ENCODE results near the gene CACNA2D4.

Gene CACNA2D4

DNA sequence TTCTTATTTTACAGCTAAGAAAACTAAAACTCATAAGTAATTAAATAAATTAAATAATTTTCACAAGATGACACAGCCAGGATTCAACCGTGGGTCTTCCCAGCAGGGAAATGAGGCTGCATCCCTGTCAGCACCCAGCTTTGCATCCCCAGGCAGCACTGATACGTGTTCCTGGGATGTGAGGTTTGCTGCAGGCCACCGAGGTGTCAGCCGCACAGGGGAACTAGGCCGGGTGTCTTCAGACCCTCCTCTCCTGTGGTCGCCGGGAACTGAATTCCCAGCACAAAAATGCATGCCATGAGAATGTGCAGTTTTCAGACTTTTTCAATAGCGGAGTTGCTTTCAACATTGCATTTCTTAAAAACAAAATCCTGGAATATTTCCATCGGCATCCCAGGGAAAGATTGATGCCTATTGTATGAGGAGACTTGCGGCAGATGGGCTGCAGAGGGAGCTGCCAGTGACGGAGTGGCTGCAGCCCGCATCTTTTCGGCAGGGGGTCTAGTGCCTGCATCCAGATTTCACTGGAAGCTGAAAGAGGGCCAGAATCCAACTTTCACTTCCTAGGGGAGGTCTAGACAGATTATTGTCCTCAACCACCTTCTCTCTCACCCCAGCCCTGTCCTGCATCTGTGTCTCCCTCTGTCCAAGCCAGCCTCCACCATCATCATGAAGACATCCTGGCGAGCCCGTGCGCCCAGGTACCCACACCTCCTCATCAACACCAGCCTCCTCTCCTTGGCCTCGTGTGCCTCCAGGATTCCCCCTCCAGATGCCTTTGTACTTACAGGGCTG lies 85.5 kb downstream of the CACNA2D4 start:
- H3K27me3 ChIP-seq (ENCODE audit: control insufficient read depth in 1 of 2, insufficient read depth in 1 of 2, low read length in 2 of 2): peaks cover 54 to 80% of the 10 kb centered on the region in 2 experiments
- no peak overlapping the region for H2BK12ac ChIP-seq (ENCODE audit: low read length in 2 of 2)
- no peaks in the 10 kb centered on the region for H3K9me3 ChIP-seq (ENCODE audit: control insufficient read depth, low read length)
- no peak overlapping the region for H2BK120ac ChIP-seq (ENCODE audit: low read depth, low read length)
- H2BK5ac ChIP-seq (ENCODE audit: low read depth, low read length, poor library complexity, severe bottlenecking): no peak overlapping the region
- no peaks in the 10 kb centered on the region for H3K79me1 ChIP-seq (replicated peaks; ENCODE audit: low read length, poor library complexity, severe bottlenecking)
- H3K9ac ChIP-seq (ENCODE audit: low read length): no peak overlapping the region
- no peak overlapping the region for H3K27ac ChIP-seq (ENCODE audit: low read length, poor library complexity, severe bottlenecking)
- H2AK5ac ChIP-seq (ENCODE audit: low read length, severe bottlenecking): no peak overlapping the region
- no peaks in the 10 kb centered on the region for H3K36me3 ChIP-seq (ENCODE audit: control insufficient read depth in 1 of 2, insufficient read depth in 2 of 2, low read depth in 1 of 2, low read length in 2 of 2)
- H2AFZ ChIP-seq (ENCODE audit: low read depth, low read length): no peak overlapping the region
- no peak overlapping the region for H4K8ac ChIP-seq (ENCODE audit: low read length)
- peaks cover 22% of the 10 kb centered on the region for H3K4me1 ChIP-seq (ENCODE audit: control insufficient read depth, insufficient read depth, low read depth, low read length)
- H3K23ac ChIP-seq (ENCODE audit: low read length in 2 of 2): no peak overlapping the region
- no peak overlapping the region for H2BK15ac ChIP-seq (ENCODE audit: low read depth, poor library complexity, severe bottlenecking)
- no peak overlapping the region for H3K4me2 ChIP-seq (ENCODE audit: low read length, poor library complexity, severe bottlenecking)
- H3K4me3 ChIP-seq (ENCODE audit: insufficient read depth in 1 of 2, low read depth in 1 of 2, low read length in 2 of 2): no peak overlapping the region
- H4K91ac ChIP-seq (ENCODE audit: low read length): no peak overlapping the region
- no peak overlapping the region for H3K18ac ChIP-seq (ENCODE audit: low read depth in 1 of 2, low read length in 2 of 2)
- 73% methylated on average over 17 of the region's 17 CpGs for WGBS
- H3K14ac ChIP-seq (ENCODE audit: low read length in 2 of 2): no peak overlapping the region
- no peak for DNase-seq
- no peak overlapping the region for H3K4ac ChIP-seq (ENCODE audit: low read depth in 1 of 2, low read length in 2 of 2)

DNA sequence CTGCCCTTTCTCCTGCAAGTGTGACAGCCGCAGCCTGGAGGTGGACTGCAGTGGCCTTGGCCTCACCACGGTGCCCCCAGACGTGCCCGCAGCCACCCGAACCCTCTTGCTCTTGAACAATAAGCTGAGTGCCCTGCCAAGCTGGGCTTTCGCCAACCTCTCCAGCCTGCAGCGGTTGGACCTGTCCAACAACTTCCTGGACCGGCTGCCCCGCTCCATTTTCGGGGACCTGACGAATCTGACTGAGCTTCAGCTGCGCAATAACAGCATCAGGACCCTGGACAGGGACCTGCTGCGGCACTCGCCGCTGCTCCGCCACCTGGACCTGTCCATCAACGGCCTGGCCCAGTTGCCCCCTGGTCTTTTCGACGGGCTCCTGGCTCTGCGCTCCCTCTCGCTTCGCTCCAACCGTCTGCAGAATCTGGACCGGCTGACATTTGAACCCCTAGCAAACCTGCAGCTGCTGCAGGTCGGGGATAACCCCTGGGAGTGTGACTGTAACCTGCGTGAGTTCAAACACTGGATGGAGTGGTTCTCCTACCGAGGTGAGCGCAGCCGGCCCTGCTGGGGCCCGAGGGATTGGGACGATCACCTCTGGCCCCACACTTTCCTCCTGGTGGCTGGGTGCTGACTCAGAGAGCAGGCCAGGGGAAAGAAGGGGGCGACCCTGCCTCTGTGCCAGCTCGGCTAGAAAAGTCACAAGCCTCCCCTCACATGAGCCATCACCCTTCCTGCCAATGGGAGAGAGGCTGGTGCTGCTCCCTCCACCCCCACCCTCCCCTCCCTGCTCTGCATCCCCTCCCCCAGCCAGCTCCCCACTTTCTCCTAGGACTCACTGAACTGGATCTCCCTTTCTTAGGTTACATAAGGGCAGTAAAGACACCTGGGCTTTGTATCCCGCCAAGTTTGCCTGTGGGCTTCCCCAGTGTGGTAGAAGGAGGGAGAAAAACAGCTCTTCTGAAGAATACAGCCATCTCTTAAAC lies 87.2 kb downstream of the CACNA2D4 start:
- Histone ChIP-seq H3K18ac (ENCODE audit: low read depth in 1 of 2, low read length in 2 of 2) (no peak overlapping the region), H3K4ac (ENCODE audit: low read depth in 1 of 2, low read length in 2 of 2) (no peak overlapping the region), H3K9me3 (ENCODE audit: control insufficient read depth, low read length) (no peaks in the 10 kb centered on the region), H3K27me3 (ENCODE audit: control insufficient read depth in 1 of 2, insufficient read depth in 1 of 2, low read length in 2 of 2) (peaks cover 54 to 84% of the 10 kb centered on the region in 2 experiments), H3K4me2 (ENCODE audit: low read length, poor library complexity, severe bottlenecking) (no peak overlapping the region), H3K4me3 (ENCODE audit: insufficient read depth in 1 of 2, low read depth in 1 of 2, low read length in 2 of 2) (no peak overlapping the region), H3K36me3 (ENCODE audit: control insufficient read depth in 1 of 2, insufficient read depth in 2 of 2, low read depth in 1 of 2, low read length in 2 of 2) (no peaks in the 10 kb centered on the region), H2AK5ac (ENCODE audit: low read length, severe bottlenecking) (no peak overlapping the region), H2BK12ac (ENCODE audit: low read length in 2 of 2) (no peak overlapping the region), H3K9ac (ENCODE audit: low read length) (no peak overlapping the region), H3K79me1 (replicated peaks; ENCODE audit: low read length, poor library complexity, severe bottlenecking) (no peaks in the 10 kb centered on the region), H3K23ac (ENCODE audit: low read length in 2 of 2) (peak overlapping the region in 1 of 2 experiments; percentile 70), H4K91ac (ENCODE audit: low read length) (no peak overlapping the region), H2AFZ (ENCODE audit: low read depth, low read length) (no peak overlapping the region), H4K8ac (ENCODE audit: low read length) (no peak overlapping the region), H3K27ac (ENCODE audit: low read length, poor library complexity, severe bottlenecking) (no peak overlapping the region), H3K14ac (ENCODE audit: low read length in 2 of 2) (no peak overlapping the region), H2BK15ac (ENCODE audit: low read depth, poor library complexity, severe bottlenecking) (no peak overlapping the region), H3K4me1 (ENCODE audit: control insufficient read depth, insufficient read depth, low read depth, low read length) (peaks cover 8% of the 10 kb centered on the region), H2BK120ac (ENCODE audit: low read depth, low read length) (no peak overlapping the region), H2BK5ac (ENCODE audit: low read depth, low read length, poor library complexity, severe bottlenecking) (no peak overlapping the region)
- DNase-seq: peak; percentile 65
- WGBS: 26% methylated on average over 34 of the region's 34 CpGs

DNA sequence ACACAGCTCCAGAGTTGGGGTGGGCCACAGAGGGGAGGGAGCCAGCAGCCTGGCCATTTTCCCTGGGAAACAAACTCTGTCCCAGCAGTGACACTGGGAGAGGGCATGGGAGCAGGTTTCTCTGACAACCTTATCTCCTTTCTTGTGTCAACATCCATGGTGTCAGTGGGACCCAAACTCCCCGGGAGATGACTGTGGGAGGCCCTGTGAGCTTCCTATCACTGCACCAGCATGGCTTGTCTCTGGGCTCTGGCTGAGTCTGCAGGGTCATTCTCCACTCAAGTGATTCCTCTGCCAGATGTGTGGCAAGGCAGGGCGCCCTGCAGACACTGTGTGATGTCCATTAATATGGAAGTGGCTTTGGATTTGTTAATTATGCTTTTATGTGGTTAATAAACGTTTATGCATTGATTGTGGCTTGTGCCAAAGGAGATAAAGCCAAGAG lies 88.0 kb downstream of the CACNA2D4 start:
- H2BK15ac ChIP-seq (ENCODE audit: low read depth, poor library complexity, severe bottlenecking): no peak overlapping the region
- no peak overlapping the region for H2AK5ac ChIP-seq (ENCODE audit: low read length, severe bottlenecking)
- no peak overlapping the region for H3K9ac ChIP-seq (ENCODE audit: low read length)
- WGBS: 23% methylated on average over 3 of the region's 3 CpGs
- no peak overlapping the region for H3K14ac ChIP-seq (ENCODE audit: low read length in 2 of 2)
- H2BK5ac ChIP-seq (ENCODE audit: low read depth, low read length, poor library complexity, severe bottlenecking): no peak overlapping the region
- no peak overlapping the region for H3K23ac ChIP-seq (ENCODE audit: low read length in 2 of 2)
- H3K4me3 ChIP-seq (ENCODE audit: insufficient read depth in 1 of 2, low read depth in 1 of 2, low read length in 2 of 2): no peak overlapping the region
- no peak overlapping the region for H4K8ac ChIP-seq (ENCODE audit: low read length)
- H2BK12ac ChIP-seq (ENCODE audit: low read length in 2 of 2): no peak overlapping the region
- DNase-seq: no peak
- no peaks in the 10 kb centered on the region for H3K79me1 ChIP-seq (replicated peaks; ENCODE audit: low read length, poor library complexity, severe bottlenecking)
- no peak overlapping the region for H2BK120ac ChIP-seq (ENCODE audit: low read depth, low read length)
- H4K91ac ChIP-seq (ENCODE audit: low read length): no peak overlapping the region
- peaks cover 61 to 83% of the 10 kb centered on the region in 2 experiments for H3K27me3 ChIP-seq (ENCODE audit: control insufficient read depth in 1 of 2, insufficient read depth in 1 of 2, low read length in 2 of 2)
- no peak overlapping the region for H3K18ac ChIP-seq (ENCODE audit: low read depth in 1 of 2, low read length in 2 of 2)
- H3K9me3 ChIP-seq (ENCODE audit: control insufficient read depth, low read length): no peaks in the 10 kb centered on the region
- H3K4me1 ChIP-seq (ENCODE audit: control insufficient read depth, insufficient read depth, low read depth, low read length): peaks cover 5% of the 10 kb centered on the region
- H2AFZ ChIP-seq (ENCODE audit: low read depth, low read length): no peak overlapping the region
- H3K4ac ChIP-seq (ENCODE audit: low read depth in 1 of 2, low read length in 2 of 2): no peak overlapping the region
- H3K36me3 ChIP-seq (ENCODE audit: control insufficient read depth in 1 of 2, insufficient read depth in 2 of 2, low read depth in 1 of 2, low read length in 2 of 2): no peaks in the 10 kb centered on the region
- no peak overlapping the region for H3K27ac ChIP-seq (ENCODE audit: low read length, poor library complexity, severe bottlenecking)
- H3K4me2 ChIP-seq (ENCODE audit: low read length, poor library complexity, severe bottlenecking): no peak overlapping the region

Measured in mesenchymal stem cell (in vitro differentiated cells and primary cell).